DOHH2 (cell line): ENCODE measurements around the gene DENND1A.
"Not testable (repeated sequence)": the region's sequence is repeated elsewhere in the genome, so short reads cannot be mapped to it uniquely, and the experiment has no call there.

Experiments
- H3F3A ChIP-seq: fragments of 200-600 bp; sonication (generic), shearing (Covaris generic); 2 replicates; pipeline ENCODE4 v1.6.0; 2016; ENCODE audit warnings: antibody characterized with exemption, mild to moderate bottlenecking; ENCODE audit not compliant: control insufficient read depth, insufficient read depth
- H3K27ac ChIP-seq: fragments of 200-600 bp; sonication (generic); 2 replicates; pipeline ENCODE4 v1.5.1; 2014; ENCODE audit warnings: low read depth, mild to moderate bottlenecking, low read length, moderate library complexity
- H3K27me3 ChIP-seq: fragments of 200-600 bp; sonication (generic); 2 replicates; pipeline ENCODE4 v1.6.1; 2014; ENCODE audit warnings: mild to moderate bottlenecking, low read length, mixed read lengths; ENCODE audit not compliant: control insufficient read depth
- H3K36me3 ChIP-seq: fragments of 200-600 bp; sonication (generic); 2 replicates; pipeline ENCODE4 v1.6.1; 2014; ENCODE audit warnings: mild to moderate bottlenecking, low read length, moderate library complexity, mixed read lengths; ENCODE audit not compliant: control insufficient read depth
- H3K4me1 ChIP-seq: fragments of 200-600 bp; sonication (generic); 2 replicates; pipeline ENCODE4 v1.6.1; 2014; ENCODE audit warnings: mild to moderate bottlenecking, low read length, mixed read lengths; ENCODE audit not compliant: control insufficient read depth
- H3K4me2 ChIP-seq: fragments of 200-600 bp; sonication (generic); 2 replicates; pipeline ENCODE4 v1.6.0; 2014; ENCODE audit warnings: mild to moderate bottlenecking, low read length, moderate library complexity
- H3K4me3 ChIP-seq: fragments of 200-600 bp; sonication (generic); 2 replicates; pipeline ENCODE4 v1.5.1; 2014; ENCODE audit warnings: mild to moderate bottlenecking, low read length, mixed read lengths
- H3K79me2 ChIP-seq: fragments of 200-600 bp; sonication (generic); 2 replicates; pipeline ENCODE4 v1.6.1; 2014; ENCODE audit warnings: mild to moderate bottlenecking, low read length, mixed read lengths; ENCODE audit not compliant: control insufficient read depth
- H3K9me2 ChIP-seq: fragments of 200-600 bp; sonication (generic); replicated peaks from 2 replicates; pipeline ENCODE4 v1.6.1; 2014; ENCODE audit warnings: mild to moderate bottlenecking, low read length, mixed read lengths; ENCODE audit not compliant: control insufficient read depth
- H3K9me3 ChIP-seq: fragments of 200-600 bp; sonication (generic); 2 replicates; pipeline ENCODE4 v1.6.1; 2014; ENCODE audit warnings: antibody characterized with exemption, low read length, mixed read lengths; ENCODE audit not compliant: control insufficient read depth, insufficient read depth
- H4K20me1 ChIP-seq: fragments of 200-600 bp; sonication (generic); 2 replicates; pipeline ENCODE4 v1.6.0; 2014; ENCODE audit warnings: low read depth, mild to moderate bottlenecking, antibody characterized with exemption, low read length, moderate library complexity; ENCODE audit not compliant: control insufficient read depth, insufficient read depth
- CTCF ChIP-seq: fragments of 200-600 bp; sonication (generic); IDR thresholded peaks from one replicate; pipeline ENCODE4 v1.5.1; 2014; ENCODE audit warnings: antibody characterized with exemption, mild to moderate bottlenecking, low read depth, low read length; ENCODE audit not compliant: poor library complexity, severe bottlenecking
- EZH2phosphoT487 ChIP-seq: fragments of 200-600 bp; sonication (generic); IDR thresholded peaks from 2 replicates; pipeline ENCODE4 v1.6.1; 2017; ENCODE audit warnings: borderline replicate concordance, mild to moderate bottlenecking, antibody characterized with exemption, low read length, moderate library complexity, mixed read lengths

The DENND1A gene

GRCh38 chr9:123431581-123431980, 498.3 kb downstream of the DENND1A start:
- Histone ChIP-seq H3K79me2 (no peaks in the 10 kb centered on the region), H3K27ac (no peak overlapping the region), H3K4me1 (peaks cover 18% of the 10 kb centered on the region), H3K27me3 (no peaks in the 10 kb centered on the region), H3K36me3 (no peaks in the 10 kb centered on the region), H4K20me1 (no peaks in the 10 kb centered on the region), H3F3A (no peaks in the 10 kb centered on the region), H3K4me2 (no peak overlapping the region), H3K9me3 (no peaks in the 10 kb centered on the region), H3K4me3 (no peak overlapping the region), H3K9me2 (no peaks in the 10 kb centered on the region)
- TF ChIP-seq CTCF (no peak), EZH2phosphoT487 (no peak)

- not testable (repeated sequence) for H3K4me3 ChIP-seq, H3F3A ChIP-seq, H3K9me2 ChIP-seq, H3K27me3 ChIP-seq, H3K4me2 ChIP-seq, H3K36me3 ChIP-seq, H3K79me2 ChIP-seq, H4K20me1 ChIP-seq, H3K9me3 ChIP-seq, H3K27ac ChIP-seq
- peaks cover 26% of the 10 kb centered on the region for H3K4me1 ChIP-seq
Measured at GRCh38 chr9:123428450-123428849, 501.5 kb downstream of the DENND1A start.

GRCh38 chr9:123426406-123426805, 503.5 kb downstream of the DENND1A start:
- H3K27me3 ChIP-seq, result no peaks in the 10 kb centered on the region
- no peaks in the 10 kb centered on the region for H4K20me1 ChIP-seq
- H3K9me3 ChIP-seq, result no peaks in the 10 kb centered on the region
- H3K27ac ChIP-seq, result no peak overlapping the region
- 0 out of 2 replicates have a peak overlapping the region, but pooled peaks have one; percentile 0 for H3K4me3 ChIP-seq
- no peaks in the 10 kb centered on the region for H3K36me3 ChIP-seq
- no peaks in the 10 kb centered on the region for H3K79me2 ChIP-seq
- no peaks in the 10 kb centered on the region for H3K9me2 ChIP-seq
- peak overlapping the region; percentile 23 for H3K4me2 ChIP-seq
- no peaks in the 10 kb centered on the region for H3F3A ChIP-seq
- H3K4me1 ChIP-seq, result peaks cover 26% of the 10 kb centered on the region
- TF ChIP-seq CTCF (peak; percentile 30), EZH2phosphoT487 (no peak)

GRCh38 chr9:123425836-123426365, 504.0 kb downstream of the DENND1A start:
- no peaks in the 10 kb centered on the region for H3K9me3 ChIP-seq
- no peak overlapping the region for H3K27ac ChIP-seq
- no peaks in the 10 kb centered on the region for H3K79me2 ChIP-seq
- no peaks in the 10 kb centered on the region for H3F3A ChIP-seq
- no peak for TF ChIP-seq EZH2phosphoT487
- no peak for TF ChIP-seq CTCF
- peaks cover 26% of the 10 kb centered on the region for H3K4me1 ChIP-seq
- peak overlapping the region; percentile 23 for H3K4me2 ChIP-seq
- H3K4me3 ChIP-seq, result no peak overlapping the region
- H3K9me2 ChIP-seq, result no peaks in the 10 kb centered on the region
- H3K36me3 ChIP-seq, result no peaks in the 10 kb centered on the region
- H3K27me3 ChIP-seq, result no peaks in the 10 kb centered on the region
- no peaks in the 10 kb centered on the region for H4K20me1 ChIP-seq
